Measurements from ENCODE around the gene SGCD.

SGCD gene

DNA sequence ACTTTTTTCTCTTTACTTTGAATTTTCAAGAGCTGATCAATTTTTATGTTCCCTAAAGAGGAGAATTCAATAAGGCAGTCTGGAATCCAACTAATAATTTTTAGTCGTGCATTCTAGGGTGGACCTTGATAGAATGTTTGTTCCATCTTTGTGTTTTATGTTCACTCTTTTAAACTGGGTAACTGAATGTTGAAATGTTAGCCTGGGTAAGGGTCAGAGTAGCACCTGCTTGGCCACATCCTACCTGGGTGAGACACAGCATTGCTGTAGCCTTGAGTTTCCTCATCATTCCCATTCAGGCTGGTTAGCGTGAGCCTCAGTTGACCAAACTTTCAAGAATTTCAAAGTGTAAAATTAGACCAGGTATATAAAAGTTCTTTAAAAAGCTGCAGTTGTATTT lies 85.0 kb downstream of the SGCD start:
- TF ChIP-seq REST (IDR thresholded peaks at IDR 0.05; ENCODE audit: insufficient replicate concordance, low read depth) (no peak), POLR2AphosphoS5 (IDR thresholded peaks at IDR 0.05; ENCODE audit: low read depth) (no peak), SPI1 (IDR thresholded peaks at IDR 0.05; ENCODE audit: borderline replicate concordance, low read depth) (no peak), GABPA (IDR thresholded peaks at IDR 0.05; ENCODE audit: low read depth) (no peak)
- TF ChIP-seq, protein P1, sequence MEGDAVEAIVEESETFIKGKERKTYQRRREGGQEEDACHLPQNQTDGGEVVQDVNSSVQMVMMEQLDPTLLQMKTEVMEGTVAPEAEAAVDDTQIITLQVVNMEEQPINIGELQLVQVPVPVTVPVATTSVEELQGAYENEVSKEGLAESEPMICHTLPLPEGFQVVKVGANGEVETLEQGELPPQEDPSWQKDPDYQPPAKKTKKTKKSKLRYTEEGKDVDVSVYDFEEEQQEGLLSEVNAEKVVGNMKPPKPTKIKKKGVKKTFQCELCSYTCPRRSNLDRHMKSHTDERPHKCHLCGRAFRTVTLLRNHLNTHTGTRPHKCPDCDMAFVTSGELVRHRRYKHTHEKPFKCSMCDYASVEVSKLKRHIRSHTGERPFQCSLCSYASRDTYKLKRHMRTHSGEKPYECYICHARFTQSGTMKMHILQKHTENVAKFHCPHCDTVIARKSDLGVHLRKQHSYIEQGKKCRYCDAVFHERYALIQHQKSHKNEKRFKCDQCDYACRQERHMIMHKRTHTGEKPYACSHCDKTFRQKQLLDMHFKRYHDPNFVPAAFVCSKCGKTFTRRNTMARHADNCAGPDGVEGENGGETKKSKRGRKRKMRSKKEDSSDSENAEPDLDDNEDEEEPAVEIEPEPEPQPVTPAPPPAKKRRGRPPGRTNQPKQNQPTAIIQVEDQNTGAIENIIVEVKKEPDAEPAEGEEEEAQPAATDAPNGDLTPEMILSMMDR (IDR thresholded peaks at IDR 0.05; ENCODE audit: insufficient read depth, low read length): no peak
- Histone ChIP-seq H3K4me3 (replicated peaks; ENCODE audit: insufficient read depth, low read length) (no peak overlapping the region), H3K27me3 (ENCODE audit: insufficient read depth, poor library complexity, severe bottlenecking) (peaks cover 3% of the 10 kb centered on the region), H3K27ac (replicated peaks) (no peak overlapping the region)
- no peak for DNase-seq (ENCODE audit: low read depth in 1 of 2, low spot score in 1 of 2)

- no peak overlapping the region for H3K27ac ChIP-seq (replicated peaks)
- no peak for DNase-seq (ENCODE audit: low read depth in 1 of 2, low spot score in 1 of 2)
- no peak overlapping the region for H3K4me3 ChIP-seq (replicated peaks; ENCODE audit: insufficient read depth, low read length)
- H3K27me3 ChIP-seq (ENCODE audit: insufficient read depth, poor library complexity, severe bottlenecking): peaks cover 3% of the 10 kb centered on the region
- no peak for TF ChIP-seq POLR2AphosphoS5 (IDR thresholded peaks at IDR 0.05; ENCODE audit: low read depth)
- TF ChIP-seq SPI1 (IDR thresholded peaks at IDR 0.05; ENCODE audit: borderline replicate concordance, low read depth): no peak
- no peak for TF ChIP-seq REST (IDR thresholded peaks at IDR 0.05; ENCODE audit: insufficient replicate concordance, low read depth)
- TF ChIP-seq, protein P1 (IDR thresholded peaks at IDR 0.05; ENCODE audit: insufficient read depth, low read length): no peak
- no peak for TF ChIP-seq GABPA (IDR thresholded peaks at IDR 0.05; ENCODE audit: low read depth)
These were observed 87.4 kb downstream of the SGCD start for GRCh38 chr5:156414391-156414790.

DNA sequence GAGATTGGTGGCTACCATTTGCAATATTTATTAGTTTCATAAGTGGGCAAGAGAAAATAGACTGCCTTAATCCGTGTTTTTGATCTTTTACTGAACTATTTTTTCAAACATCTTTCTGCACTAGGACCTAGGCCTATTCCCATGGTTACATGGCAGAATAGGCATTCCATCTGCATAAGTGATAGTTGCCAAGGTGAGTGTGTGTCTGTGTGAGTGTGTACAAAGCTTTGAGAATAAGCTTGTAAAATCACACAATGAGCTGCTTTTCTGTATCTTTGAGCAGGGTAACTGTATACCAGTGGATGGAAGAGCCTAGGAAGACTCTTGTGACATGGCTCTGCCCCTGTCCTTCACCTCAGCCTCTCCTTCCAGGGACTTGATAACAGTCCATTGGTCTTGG lies 92.7 kb downstream of the SGCD start:
- H3K27me3 ChIP-seq (ENCODE audit: insufficient read depth, poor library complexity, severe bottlenecking): no peaks in the 10 kb centered on the region
- TF ChIP-seq REST (IDR thresholded peaks at IDR 0.05; ENCODE audit: insufficient replicate concordance, low read depth): no peak
- no peak for TF ChIP-seq GABPA (IDR thresholded peaks at IDR 0.05; ENCODE audit: low read depth)
- no peak for TF ChIP-seq SPI1 (IDR thresholded peaks at IDR 0.05; ENCODE audit: borderline replicate concordance, low read depth)
- TF ChIP-seq, protein P1 (IDR thresholded peaks at IDR 0.05; ENCODE audit: insufficient read depth, low read length): no peak
- TF ChIP-seq POLR2AphosphoS5 (IDR thresholded peaks at IDR 0.05; ENCODE audit: low read depth): no peak
- H3K4me3 ChIP-seq (replicated peaks; ENCODE audit: insufficient read depth, low read length): no peak overlapping the region
- no peak overlapping the region for H3K27ac ChIP-seq (replicated peaks)
- no peak for DNase-seq (ENCODE audit: low read depth in 1 of 2, low spot score in 1 of 2)
